ENCODE results near the gene ADIPOQ.
"Not testable (repeated sequence)": the region's sequence is repeated elsewhere in the genome, so short reads cannot be mapped to it uniquely, and the experiment has no call there.

ADIPOQ gene

GRCh38 chr3:186845756-186846155 is 3.2 kb downstream of the ADIPOQ start:
- Histone ChIP-seq H3K27me3 (no peaks in the 10 kb centered on the region), H3K36me3 (no peaks in the 10 kb centered on the region), H3K4me2 (no peak overlapping the region), H3K27ac (no peak overlapping the region), H3K9ac (no peak overlapping the region), H3K4me3 (no peak overlapping the region), H3K9me3 (no peaks in the 10 kb centered on the region), H3K4me1 (peaks cover 8% of the 10 kb centered on the region), H4K20me1 (no peaks in the 10 kb centered on the region)
- TF ChIP-seq Cebpa-rat (IDR thresholded peaks at IDR 0.05): no peak

- Histone ChIP-seq H3K9me3 (no peaks in the 10 kb centered on the region), H3K27me3 (no peaks in the 10 kb centered on the region), H3K36me3 (no peaks in the 10 kb centered on the region), H3K4me1 (no peaks in the 10 kb centered on the region), H3K9ac (no peak overlapping the region), H4K20me1 (no peaks in the 10 kb centered on the region), H3K27ac (no peak overlapping the region), H3K4me3 (no peak overlapping the region), H3K4me2 (no peak overlapping the region)
- no peak for TF ChIP-seq Cebpa-rat (IDR thresholded peaks at IDR 0.05)
Observed at GRCh38 chr3:186847437-186847836, 4.9 kb downstream of the ADIPOQ start.

GRCh38 chr3:186849374-186849975 is 7.0 kb downstream of the ADIPOQ start:
- Histone ChIP-seq H3K4me3 (no peak overlapping the region), H4K20me1 (no peaks in the 10 kb centered on the region), H3K9ac (no peak overlapping the region), H3K9me3 (no peaks in the 10 kb centered on the region), H3K4me2 (no peak overlapping the region), H3K27ac (no peak overlapping the region), H3K27me3 (no peaks in the 10 kb centered on the region), H3K36me3 (no peaks in the 10 kb centered on the region), H3K4me1 (no peaks in the 10 kb centered on the region)
- no peak for TF ChIP-seq Cebpa-rat (IDR thresholded peaks at IDR 0.05)

- not testable (repeated sequence) for H3K27me3 ChIP-seq, H4K20me1 ChIP-seq, H3K9me3 ChIP-seq, H3K4me1 ChIP-seq, H3K27ac ChIP-seq, H3K4me2 ChIP-seq, H3K36me3 ChIP-seq, H3K4me3 ChIP-seq, H3K9ac ChIP-seq
Observed at GRCh38 chr3:186851835-186852234, 9.3 kb downstream of the ADIPOQ start.

- Histone ChIP-seq H3K9ac (no peak overlapping the region), H3K9me3 (peaks cover 4% of the 10 kb centered on the region; the same call in 1 of the 2 replicates), H3K4me2 (no peak overlapping the region), H3K4me1 (peaks cover 9% of the 10 kb centered on the region), H3K36me3 (no peaks in the 10 kb centered on the region), H3K4me3 (no peak overlapping the region), H3K27ac (no peak overlapping the region), H3K27me3 (no peaks in the 10 kb centered on the region), H4K20me1 (no peaks in the 10 kb centered on the region)
- TF ChIP-seq Cebpa-rat (IDR thresholded peaks at IDR 0.05): no peak
Observed at GRCh38 chr3:186852994-186853393, 10.5 kb downstream of the ADIPOQ start.

DNA sequence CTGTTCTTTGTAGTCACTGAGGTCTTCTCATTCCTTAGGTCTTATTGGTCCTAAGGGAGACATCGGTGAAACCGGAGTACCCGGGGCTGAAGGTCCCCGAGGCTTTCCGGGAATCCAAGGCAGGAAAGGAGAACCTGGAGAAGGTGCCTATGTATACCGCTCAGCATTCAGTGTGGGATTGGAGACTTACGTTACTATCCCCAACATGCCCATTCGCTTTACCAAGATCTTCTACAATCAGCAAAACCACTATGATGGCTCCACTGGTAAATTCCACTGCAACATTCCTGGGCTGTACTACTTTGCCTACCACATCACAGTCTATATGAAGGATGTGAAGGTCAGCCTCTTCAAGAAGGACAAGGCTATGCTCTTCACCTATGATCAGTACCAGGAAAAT is 11.6 kb downstream of the ADIPOQ start:
- peaks cover 9% of the 10 kb centered on the region for H3K9me3 ChIP-seq
- H3K4me1 ChIP-seq: peaks cover 10% of the 10 kb centered on the region
- H3K27me3 ChIP-seq: no peaks in the 10 kb centered on the region
- H3K36me3 ChIP-seq: no peaks in the 10 kb centered on the region
- H4K20me1 ChIP-seq: no peaks in the 10 kb centered on the region
- no peak overlapping the region for H3K27ac ChIP-seq
- H3K4me2 ChIP-seq: no peak overlapping the region
- no peak overlapping the region for H3K4me3 ChIP-seq
- H3K9ac ChIP-seq: no peak overlapping the region
- TF ChIP-seq Cebpa-rat (IDR thresholded peaks at IDR 0.05): no peak

GRCh38 chr3:186854954-186855353 is 12.4 kb downstream of the ADIPOQ start:
- no peak overlapping the region for H3K4me3 ChIP-seq
- H3K4me1 ChIP-seq: peaks cover 10% of the 10 kb centered on the region
- H3K9me3 ChIP-seq: peaks cover 17% of the 10 kb centered on the region
- H3K27me3 ChIP-seq: no peaks in the 10 kb centered on the region
- H3K27ac ChIP-seq: no peak overlapping the region
- H3K36me3 ChIP-seq: no peaks in the 10 kb centered on the region
- H3K4me2 ChIP-seq: no peak overlapping the region
- no peak for TF ChIP-seq Cebpa-rat (IDR thresholded peaks at IDR 0.05)
- no peak overlapping the region for H3K9ac ChIP-seq
- no peaks in the 10 kb centered on the region for H4K20me1 ChIP-seq

DNA sequence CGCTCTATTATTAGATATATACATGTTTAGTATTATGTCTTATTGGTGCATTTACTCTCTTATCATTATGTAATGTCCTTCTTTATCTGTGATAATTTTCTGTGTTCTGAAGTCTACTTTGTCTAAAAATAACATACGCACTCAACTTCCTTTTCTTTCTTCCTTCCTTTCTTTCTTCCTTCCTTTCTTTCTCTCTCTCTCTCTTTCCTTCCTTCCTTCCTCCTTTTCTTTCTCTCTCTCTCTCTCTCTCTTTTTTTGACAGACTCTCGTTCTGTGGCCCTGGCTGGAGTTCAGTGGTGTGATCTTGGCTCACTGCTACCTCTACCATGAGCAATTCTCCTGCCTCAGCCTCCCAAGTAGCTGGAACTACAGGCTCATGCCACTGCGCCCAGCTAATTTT is 15.2 kb downstream of the ADIPOQ start:
- Histone ChIP-seq H3K4me1 (peaks cover 10% of the 10 kb centered on the region), H3K27me3 (no peaks in the 10 kb centered on the region), H4K20me1 (no peaks in the 10 kb centered on the region), H3K9me3 (peaks cover 19% of the 10 kb centered on the region), H3K4me2 (peak overlapping the region; percentile 19; the same call in 1 of the 2 replicates), H3K27ac (no peak overlapping the region), H3K9ac (no peak overlapping the region), H3K36me3 (no peaks in the 10 kb centered on the region), H3K4me3 (no peak overlapping the region)
- TF ChIP-seq Cebpa-rat (IDR thresholded peaks at IDR 0.05): no peak

- not testable (repeated sequence) for H3K27me3 ChIP-seq, H4K20me1 ChIP-seq, H3K9me3 ChIP-seq, H3K4me1 ChIP-seq, H3K9ac ChIP-seq, H3K4me2 ChIP-seq, H3K36me3 ChIP-seq, H3K27ac ChIP-seq, H3K4me3 ChIP-seq
Observed at GRCh38 chr3:186865215-186865853, 22.8 kb downstream of the ADIPOQ start.

DNA sequence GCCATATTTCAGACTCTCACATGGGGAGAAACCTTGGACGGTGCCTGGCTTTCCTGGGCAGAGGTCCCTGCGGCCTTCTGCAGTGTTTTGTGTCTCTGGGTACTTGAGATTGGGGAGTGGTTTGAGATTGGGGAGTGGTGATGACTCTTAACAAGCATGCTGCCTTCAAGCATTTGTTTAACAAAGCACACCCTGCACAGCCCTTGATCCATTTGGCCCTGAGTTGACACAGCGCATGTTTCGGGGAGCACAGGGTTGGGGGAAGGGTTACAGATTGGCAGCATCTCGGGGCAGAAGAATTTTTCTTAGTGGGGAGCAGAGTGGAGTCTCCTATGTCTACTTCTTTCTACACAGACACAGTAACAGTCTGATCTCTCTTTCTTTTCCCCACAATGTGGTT is 23.6 kb downstream of the ADIPOQ start:
- not testable (repeated sequence) for H4K20me1 ChIP-seq, H3K4me2 ChIP-seq, H3K4me1 ChIP-seq, H3K4me3 ChIP-seq, H3K36me3 ChIP-seq, H3K9me3 ChIP-seq, H3K9ac ChIP-seq, H3K27me3 ChIP-seq, H3K27ac ChIP-seq

All from BLaER1 (cell line).